ENCODE data around the gene PRKCD. TPM values are rescaled to one million over a fixed set of nuclear protein-coding genes. Genes with fewer than 3 reads are reported as not detected.

The PRKCD gene
- total and polyA plus RNA-seq, 9 of the 15 experiments (the other 6 are each of a cell fraction or from before 2014, with no cell fraction given): 2.5 to 19.5 (median 6.1) TPM

DNA sequence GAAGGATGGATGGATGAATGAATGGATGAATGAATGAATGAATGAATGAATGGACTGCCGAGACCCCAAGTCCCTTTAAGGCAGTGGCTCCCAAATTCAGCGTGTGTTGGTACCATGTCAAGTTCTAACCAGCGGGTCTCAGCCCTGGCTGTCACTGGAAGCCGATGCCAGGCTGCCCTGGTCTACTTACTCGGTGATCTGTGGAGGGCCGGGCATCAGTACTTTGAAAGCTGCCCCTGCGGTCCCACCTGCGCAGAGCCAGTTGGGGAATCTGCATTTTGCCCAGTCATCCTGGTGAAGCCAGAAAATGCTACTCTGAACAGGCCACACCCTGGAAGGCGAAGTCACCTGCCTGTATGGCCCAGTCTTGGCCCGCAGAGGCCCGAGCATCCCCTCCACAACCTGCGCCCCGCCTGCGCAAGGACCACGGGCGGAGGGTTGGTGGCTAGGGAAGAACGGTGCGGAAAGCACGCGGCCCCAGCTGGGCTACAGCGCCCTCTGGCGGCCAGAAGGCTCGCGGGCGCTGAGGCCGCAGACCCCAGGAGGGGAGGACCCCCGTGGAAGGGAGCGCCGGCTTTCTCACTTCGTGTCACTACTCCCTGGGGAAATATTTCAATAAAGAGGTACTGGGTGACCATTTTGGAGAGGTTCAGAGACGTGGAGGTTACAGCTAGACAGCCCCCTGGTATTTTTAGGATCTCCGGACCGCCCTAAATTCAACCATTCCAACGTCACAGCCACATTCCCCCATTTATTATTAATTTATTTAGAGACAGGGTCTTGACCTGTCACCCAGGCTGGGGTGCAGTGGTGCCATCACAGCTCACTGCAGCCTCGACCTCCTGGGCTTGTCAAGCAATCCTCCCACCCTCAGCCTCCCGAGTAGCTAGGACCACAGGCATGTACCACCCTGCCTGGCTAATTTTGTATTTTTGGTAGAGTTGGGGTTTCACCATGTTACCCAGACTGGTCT is 34.9 kb downstream of the PRKCD start (continued):
- peak; percentile 59; the same call in 1 of the 2 replicates for TF ChIP-seq XRCC5 (IDR thresholded peaks at IDR 0.05; ENCODE audit: low read depth, low read length)
- TF ChIP-seq RBFOX2 (IDR thresholded peaks at IDR 0.05; ENCODE audit: low read depth, low read length): 0 out of 2 replicates have a peak, but pooled peaks have one; percentile 16
- peak in 1 of 2 experiments; percentile 27; a peak in 1 of 4 replicates for TF ChIP-seq HDAC1 (IDR thresholded peaks at IDR 0.05)
- TF ChIP-seq, protein P1, sequence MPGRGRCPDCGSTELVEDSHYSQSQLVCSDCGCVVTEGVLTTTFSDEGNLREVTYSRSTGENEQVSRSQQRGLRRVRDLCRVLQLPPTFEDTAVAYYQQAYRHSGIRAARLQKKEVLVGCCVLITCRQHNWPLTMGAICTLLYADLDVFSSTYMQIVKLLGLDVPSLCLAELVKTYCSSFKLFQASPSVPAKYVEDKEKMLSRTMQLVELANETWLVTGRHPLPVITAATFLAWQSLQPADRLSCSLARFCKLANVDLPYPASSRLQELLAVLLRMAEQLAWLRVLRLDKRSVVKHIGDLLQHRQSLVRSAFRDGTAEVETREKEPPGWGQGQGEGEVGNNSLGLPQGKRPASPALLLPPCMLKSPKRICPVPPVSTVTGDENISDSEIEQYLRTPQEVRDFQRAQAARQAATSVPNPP (IDR thresholded peaks at IDR 0.05; ENCODE audit: borderline replicate concordance, insufficient read depth, insufficient read length): no peak
- peak in 1 of 2 experiments; percentile 65; a peak in 1 of 4 replicates for TF ChIP-seq TEAD1 (CRISPR knock-in tag; IDR thresholded peaks at IDR 0.05)
- peak; percentile 88 for TF ChIP-seq MYC (IDR thresholded peaks at IDR 0.05; ENCODE audit: low read depth, low read length)
- TF ChIP-seq MYC (CRISPR knock-in tag; IDR thresholded peaks at IDR 0.05; ENCODE audit: borderline replicate concordance, low read depth): no peak
- peak; percentile 71; the same call in 1 of the 2 replicates for TF ChIP-seq CTBP1 (IDR thresholded peaks at IDR 0.05; ENCODE audit: borderline replicate concordance)
- TF ChIP-seq ZNF431 (CRISPR knock-in tag; IDR thresholded peaks at IDR 0.05): 0 out of 2 replicates have a peak, but pooled peaks have one; percentile 42
- TF ChIP-seq, protein P2, sequence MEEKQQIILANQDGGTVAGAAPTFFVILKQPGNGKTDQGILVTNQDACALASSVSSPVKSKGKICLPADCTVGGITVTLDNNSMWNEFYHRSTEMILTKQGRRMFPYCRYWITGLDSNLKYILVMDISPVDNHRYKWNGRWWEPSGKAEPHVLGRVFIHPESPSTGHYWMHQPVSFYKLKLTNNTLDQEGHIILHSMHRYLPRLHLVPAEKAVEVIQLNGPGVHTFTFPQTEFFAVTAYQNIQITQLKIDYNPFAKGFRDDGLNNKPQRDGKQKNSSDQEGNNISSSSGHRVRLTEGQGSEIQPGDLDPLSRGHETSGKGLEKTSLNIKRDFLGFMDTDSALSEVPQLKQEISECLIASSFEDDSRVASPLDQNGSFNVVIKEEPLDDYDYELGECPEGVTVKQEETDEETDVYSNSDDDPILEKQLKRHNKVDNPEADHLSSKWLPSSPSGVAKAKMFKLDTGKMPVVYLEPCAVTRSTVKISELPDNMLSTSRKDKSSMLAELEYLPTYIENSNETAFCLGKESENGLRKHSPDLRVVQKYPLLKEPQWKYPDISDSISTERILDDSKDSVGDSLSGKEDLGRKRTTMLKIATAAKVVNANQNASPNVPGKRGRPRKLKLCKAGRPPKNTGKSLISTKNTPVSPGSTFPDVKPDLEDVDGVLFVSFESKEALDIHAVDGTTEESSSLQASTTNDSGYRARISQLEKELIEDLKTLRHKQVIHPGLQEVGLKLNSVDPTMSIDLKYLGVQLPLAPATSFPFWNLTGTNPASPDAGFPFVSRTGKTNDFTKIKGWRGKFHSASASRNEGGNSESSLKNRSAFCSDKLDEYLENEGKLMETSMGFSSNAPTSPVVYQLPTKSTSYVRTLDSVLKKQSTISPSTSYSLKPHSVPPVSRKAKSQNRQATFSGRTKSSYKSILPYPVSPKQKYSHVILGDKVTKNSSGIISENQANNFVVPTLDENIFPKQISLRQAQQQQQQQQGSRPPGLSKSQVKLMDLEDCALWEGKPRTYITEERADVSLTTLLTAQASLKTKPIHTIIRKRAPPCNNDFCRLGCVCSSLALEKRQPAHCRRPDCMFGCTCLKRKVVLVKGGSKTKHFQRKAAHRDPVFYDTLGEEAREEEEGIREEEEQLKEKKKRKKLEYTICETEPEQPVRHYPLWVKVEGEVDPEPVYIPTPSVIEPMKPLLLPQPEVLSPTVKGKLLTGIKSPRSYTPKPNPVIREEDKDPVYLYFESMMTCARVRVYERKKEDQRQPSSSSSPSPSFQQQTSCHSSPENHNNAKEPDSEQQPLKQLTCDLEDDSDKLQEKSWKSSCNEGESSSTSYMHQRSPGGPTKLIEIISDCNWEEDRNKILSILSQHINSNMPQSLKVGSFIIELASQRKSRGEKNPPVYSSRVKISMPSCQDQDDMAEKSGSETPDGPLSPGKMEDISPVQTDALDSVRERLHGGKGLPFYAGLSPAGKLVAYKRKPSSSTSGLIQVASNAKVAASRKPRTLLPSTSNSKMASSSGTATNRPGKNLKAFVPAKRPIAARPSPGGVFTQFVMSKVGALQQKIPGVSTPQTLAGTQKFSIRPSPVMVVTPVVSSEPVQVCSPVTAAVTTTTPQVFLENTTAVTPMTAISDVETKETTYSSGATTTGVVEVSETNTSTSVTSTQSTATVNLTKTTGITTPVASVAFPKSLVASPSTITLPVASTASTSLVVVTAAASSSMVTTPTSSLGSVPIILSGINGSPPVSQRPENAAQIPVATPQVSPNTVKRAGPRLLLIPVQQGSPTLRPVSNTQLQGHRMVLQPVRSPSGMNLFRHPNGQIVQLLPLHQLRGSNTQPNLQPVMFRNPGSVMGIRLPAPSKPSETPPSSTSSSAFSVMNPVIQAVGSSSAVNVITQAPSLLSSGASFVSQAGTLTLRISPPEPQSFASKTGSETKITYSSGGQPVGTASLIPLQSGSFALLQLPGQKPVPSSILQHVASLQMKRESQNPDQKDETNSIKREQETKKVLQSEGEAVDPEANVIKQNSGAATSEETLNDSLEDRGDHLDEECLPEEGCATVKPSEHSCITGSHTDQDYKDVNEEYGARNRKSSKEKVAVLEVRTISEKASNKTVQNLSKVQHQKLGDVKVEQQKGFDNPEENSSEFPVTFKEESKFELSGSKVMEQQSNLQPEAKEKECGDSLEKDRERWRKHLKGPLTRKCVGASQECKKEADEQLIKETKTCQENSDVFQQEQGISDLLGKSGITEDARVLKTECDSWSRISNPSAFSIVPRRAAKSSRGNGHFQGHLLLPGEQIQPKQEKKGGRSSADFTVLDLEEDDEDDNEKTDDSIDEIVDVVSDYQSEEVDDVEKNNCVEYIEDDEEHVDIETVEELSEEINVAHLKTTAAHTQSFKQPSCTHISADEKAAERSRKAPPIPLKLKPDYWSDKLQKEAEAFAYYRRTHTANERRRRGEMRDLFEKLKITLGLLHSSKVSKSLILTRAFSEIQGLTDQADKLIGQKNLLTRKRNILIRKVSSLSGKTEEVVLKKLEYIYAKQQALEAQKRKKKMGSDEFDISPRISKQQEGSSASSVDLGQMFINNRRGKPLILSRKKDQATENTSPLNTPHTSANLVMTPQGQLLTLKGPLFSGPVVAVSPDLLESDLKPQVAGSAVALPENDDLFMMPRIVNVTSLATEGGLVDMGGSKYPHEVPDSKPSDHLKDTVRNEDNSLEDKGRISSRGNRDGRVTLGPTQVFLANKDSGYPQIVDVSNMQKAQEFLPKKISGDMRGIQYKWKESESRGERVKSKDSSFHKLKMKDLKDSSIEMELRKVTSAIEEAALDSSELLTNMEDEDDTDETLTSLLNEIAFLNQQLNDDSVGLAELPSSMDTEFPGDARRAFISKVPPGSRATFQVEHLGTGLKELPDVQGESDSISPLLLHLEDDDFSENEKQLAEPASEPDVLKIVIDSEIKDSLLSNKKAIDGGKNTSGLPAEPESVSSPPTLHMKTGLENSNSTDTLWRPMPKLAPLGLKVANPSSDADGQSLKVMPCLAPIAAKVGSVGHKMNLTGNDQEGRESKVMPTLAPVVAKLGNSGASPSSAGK (IDR thresholded peaks at IDR 0.05): peak; percentile 83
- no peak for TF ChIP-seq SMAD3 (CRISPR knock-in tag; conservative IDR thresholded peaks at IDR 0.05)
